B cell (primary cell): ENCODE measurements around the gene TCAIM. TPM values are rescaled to one million over a fixed set of nuclear protein-coding genes. Genes with fewer than 3 reads are reported as not detected.
A peak's percentile ranks its signal among the peaks of the same experiment; 100 is the strongest.

Source experiments
- ATAC-seq: fragments of 200-7000 bp; cut with Tn5 transposase; one replicate; pipeline ENCODE4 v1.10.0; 2021; ENCODE audit warnings: low read depth, mild to moderate bottlenecking, moderate number of reproducible peaks, moderate library complexity
- CTCF ChIA-PET: fragments of 350-600 bp; sonication (Branson Sonifier 250); formaldehyde crosslinking; loops from one replicate; lab custom pipeline; 2021; ENCODE audit warnings: antibody characterized with exemption, inconsistent platforms; lab: Charles Lee
- POLR2A ChIA-PET: fragments of 350-600 bp; sonication (Branson Sonifier 250); formaldehyde crosslinking; loops from one replicate; lab custom pipeline; 2021; ENCODE audit warnings: antibody characterized with exemption; lab: Charles Lee
- DNase-seq: peaks from one replicate; pipeline ENCODE4 v3.0.0; 2013
- H2AFZ ChIP-seq: 2 replicates; pipeline ENCODE4 v1.6.1; 2012; ENCODE audit warnings: mild to moderate bottlenecking, low read depth, low read length; ENCODE audit not compliant: insufficient read depth, poor library complexity, severe bottlenecking
- H3K27ac ChIP-seq, 2 donors: 1 replicate in 1 of 2; 2 replicates in 1 of 2; pipeline ENCODE4 v1.5.1; 2012 to 2013; ENCODE audit warnings: low read length in 2 of 2, mild to moderate bottlenecking in 2 of 2, moderate library complexity in 1 of 2
- H3K27me3 ChIP-seq, 4 experiments: fragments of 200-600 bp in 1 of 4; sonication (generic) in 1 of 4; replicated peaks in 1 of 4; 1 replicate in 2 of 4; 2 replicates in 2 of 4; pipeline versions ENCODE4 v1.6.1 to v1.7.0; 2013 to 2016; ENCODE audit warnings: low read length in 3 of 4, mild to moderate bottlenecking in 2 of 4, mixed read lengths in 1 of 4, moderate library complexity in 1 of 4; ENCODE audit not compliant: insufficient read depth in 4 of 4, control insufficient read depth in 3 of 4; ENCODE audit errors: control extremely low read depth in 1 of 4
- H3K36me3 ChIP-seq, 2 experiments: replicated peaks in 1 of 2; 1 replicate in 1 of 2; 2 replicates in 1 of 2; pipeline versions ENCODE4 v1.6.1 to v1.7.1; 2013; ENCODE audit warnings: low read length in 1 of 2; ENCODE audit not compliant: insufficient read depth in 2 of 2, control insufficient read depth in 1 of 2; ENCODE audit errors: control extremely low read depth in 1 of 2, extremely low read depth in 1 of 2
- H3K4me1 ChIP-seq, 2 donors: fragments of 200-600 bp in 1 of 2; sonication (generic) in 1 of 2; 1 replicate in 1 of 2; 2 replicates in 1 of 2; pipeline versions ENCODE4 v1.5.1 to v1.6.1; 2013 to 2017; ENCODE audit warnings: low read length in 2 of 2; ENCODE audit not compliant: control insufficient read depth in 2 of 2, insufficient read depth in 2 of 2
- H3K4me2 ChIP-seq: replicated peaks from 2 replicates; pipeline ENCODE3; 2012; ENCODE audit warnings: mild to moderate bottlenecking, low read depth, low read length; ENCODE audit not compliant: poor library complexity, severe bottlenecking
- H3K4me3 ChIP-seq, 5 experiments: fragments of 200-600 bp in 1 of 5; sonication (generic) in 1 of 5; 1 replicate in 3 of 5; 2 replicates in 2 of 5; pipeline versions ENCODE4 v1.5.1 to v1.7.0; 2011 to 2016; ENCODE audit warnings: low read length in 4 of 5, mild to moderate bottlenecking in 4 of 5, low read depth in 2 of 5, control low read depth in 1 of 5, moderate library complexity in 1 of 5; ENCODE audit not compliant: insufficient read depth in 1 of 5; ENCODE audit errors: control extremely low read depth in 1 of 5, extremely low read depth in 1 of 5
- H3K79me2 ChIP-seq: fragments of 200-600 bp; sonication (generic); one replicate; pipeline ENCODE4 v1.6.0; 2016; ENCODE audit warnings: low read length; ENCODE audit not compliant: control insufficient read depth, insufficient read depth
- H3K9ac ChIP-seq: fragments of 200-600 bp; sonication (generic); 2 replicates; pipeline ENCODE4 v1.6.1; 2017; ENCODE audit warnings: mild to moderate bottlenecking, low read length, moderate library complexity
- H3K9me3 ChIP-seq, 3 donors: one replicate each; pipeline versions ENCODE4 v1.6.1 to v1.7.1; 2013; ENCODE audit warnings: low read length in 2 of 3; ENCODE audit not compliant: control insufficient read depth in 2 of 3, insufficient read depth in 1 of 3; ENCODE audit errors: control extremely low read depth in 1 of 3
- H4K20me1 ChIP-seq: 2 replicates; pipeline ENCODE4 v1.6.0; 2012; ENCODE audit warnings: mild to moderate bottlenecking, low read length; ENCODE audit not compliant: insufficient read depth, control insufficient read depth, poor library complexity, severe bottlenecking
- H3K27ac Mint-ChIP-seq: one replicate; pipeline ENCODE4 v1.8.0; 2021; ENCODE audit warnings: mixed read lengths
- H3K27me3 Mint-ChIP-seq: one replicate; pipeline ENCODE4 v1.8.0; 2021; ENCODE audit warnings: mixed read lengths
- H3K4me1 Mint-ChIP-seq: one replicate; pipeline ENCODE4 v1.8.0; 2021; ENCODE audit warnings: mixed read lengths
- H3K4me3 Mint-ChIP-seq: one replicate; pipeline ENCODE4 v1.8.0; 2021; ENCODE audit warnings: mixed read lengths
- H3K9me3 Mint-ChIP-seq: one replicate; pipeline ENCODE4 v1.8.0; 2022; ENCODE audit warnings: mixed read lengths; ENCODE audit not compliant: insufficient read depth
- EZH2 ChIP-seq: IDR thresholded peaks from 2 replicates; pipeline ENCODE4 v1.6.1; 2012; ENCODE audit warnings: borderline replicate concordance, low read depth, mild to moderate bottlenecking, moderate library complexity, low read length; ENCODE audit not compliant: insufficient read depth, poor library complexity, severe bottlenecking
- WGBS: methylation state at CpG from one replicate; pipeline ENCODE4 v1.1.5; 2013; ENCODE audit warnings: missing lambda C conversion rate; ENCODE audit not compliant: insufficient coverage; 5-methylcytosine and 5-hydroxymethylcytosine counted together
- intact Hi-C: fragments of 100-400 bp; cut with micrococcal nuclease; formaldehyde crosslinking; loops from one replicate; pipeline ENCODE4 v1.10.0; 2022
- polyA plus RNA-seq: library from polyadenylated mRNA; depleted of rRNA; stranded (reverse); fragments of >200 nt; gene quantifications from 2 replicates; pipeline ENCODE4 v1.2.3, GENCODE V29; 2012
- total RNA-seq, 2 donors: library from RNA; stranded (reverse); fragments of 120-200 nt in 1 of 2; gene quantifications; 1 replicate in 1 of 2; 2 replicates in 1 of 2; pipeline versions ENCODE4 v1.2.3 to v1.2.4, GENCODE V29; 2013 to 2022
- TF ChIP-seq, protein P1 (sequence below): fragments of 200-600 bp; IDR thresholded peaks from one replicate; pipeline ENCODE4 v1.8.0; 2022; ENCODE audit warnings: antibody characterized with exemption, mild to moderate bottlenecking

TCAIM gene
- total and polyA plus RNA-seq, 2 donors (not counting 1 experiment from before 2014, with no cell fraction given), result 4.3 to 15.8 TPM

DNA sequence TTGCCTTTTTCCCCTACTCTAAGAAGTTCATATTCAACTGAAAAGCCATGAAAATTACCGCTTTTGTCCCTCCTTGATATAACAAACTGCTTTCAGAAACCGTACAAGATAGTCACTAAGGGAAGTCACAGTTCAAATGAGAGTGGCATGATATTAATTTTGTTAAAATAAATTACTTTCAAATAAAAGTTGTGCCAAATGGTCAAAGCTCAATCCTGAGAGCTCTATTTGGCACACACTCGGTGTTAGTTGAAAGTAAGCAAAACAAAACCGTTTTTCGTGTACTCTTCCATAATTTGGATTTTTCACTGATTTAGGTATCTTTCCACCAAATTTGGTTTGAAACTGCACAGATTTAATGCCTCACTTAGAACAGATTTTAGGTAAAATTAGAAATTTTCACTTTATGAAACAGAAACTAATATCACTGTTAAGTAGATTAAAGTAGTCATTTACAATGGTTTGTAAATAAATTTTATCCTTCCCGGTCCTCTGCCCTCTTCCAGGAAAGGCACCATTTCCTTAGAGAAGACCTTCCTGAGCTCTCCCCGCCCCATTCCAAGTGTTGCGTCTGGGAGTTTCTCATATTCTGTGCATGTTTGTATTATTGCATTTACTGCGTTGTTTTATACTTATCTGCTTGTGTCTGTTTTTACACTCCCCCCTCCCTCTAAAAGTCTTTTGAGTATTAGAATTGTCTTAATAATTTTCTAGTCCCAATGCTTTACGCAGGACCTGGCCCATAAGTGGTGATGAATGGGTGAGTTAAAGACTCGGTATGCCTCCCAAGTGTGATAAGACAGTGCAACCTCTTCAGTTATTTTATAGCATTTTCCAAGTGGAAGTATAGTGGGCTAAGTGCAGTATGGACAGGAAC, 853 bp downstream of the TCAIM start:
- no peaks in the 10 kb centered on the region for H4K20me1 ChIP-seq
- POLR2A ChIA-PET, result interaction anchor here (1.3 to 1.4 kb wide), 2 partner anchors 100 to 171 kb away, joined by 3 to 7 read pairs; no protein-coding TSS in a partner anchor
- peak overlapping the region; percentile 79 for H3K4me2 ChIP-seq
- 100% methylated on average over 1 of the region's 11 CpGs for WGBS
- H3K36me3 ChIP-seq, result no peaks in the 10 kb centered on the region
- DNase-seq (no peak), ATAC-seq (no peak)
- peaks cover 16 to 19% of the 10 kb centered on the region in 2 donors for H3K4me1 ChIP-seq
- H3K4me3 ChIP-seq, result peak overlapping the region; percentile 85 to 97 (median 87)
- H3K27ac Mint-ChIP-seq, result peak overlapping the region; percentile 99
- TF ChIP-seq, protein P1, sequence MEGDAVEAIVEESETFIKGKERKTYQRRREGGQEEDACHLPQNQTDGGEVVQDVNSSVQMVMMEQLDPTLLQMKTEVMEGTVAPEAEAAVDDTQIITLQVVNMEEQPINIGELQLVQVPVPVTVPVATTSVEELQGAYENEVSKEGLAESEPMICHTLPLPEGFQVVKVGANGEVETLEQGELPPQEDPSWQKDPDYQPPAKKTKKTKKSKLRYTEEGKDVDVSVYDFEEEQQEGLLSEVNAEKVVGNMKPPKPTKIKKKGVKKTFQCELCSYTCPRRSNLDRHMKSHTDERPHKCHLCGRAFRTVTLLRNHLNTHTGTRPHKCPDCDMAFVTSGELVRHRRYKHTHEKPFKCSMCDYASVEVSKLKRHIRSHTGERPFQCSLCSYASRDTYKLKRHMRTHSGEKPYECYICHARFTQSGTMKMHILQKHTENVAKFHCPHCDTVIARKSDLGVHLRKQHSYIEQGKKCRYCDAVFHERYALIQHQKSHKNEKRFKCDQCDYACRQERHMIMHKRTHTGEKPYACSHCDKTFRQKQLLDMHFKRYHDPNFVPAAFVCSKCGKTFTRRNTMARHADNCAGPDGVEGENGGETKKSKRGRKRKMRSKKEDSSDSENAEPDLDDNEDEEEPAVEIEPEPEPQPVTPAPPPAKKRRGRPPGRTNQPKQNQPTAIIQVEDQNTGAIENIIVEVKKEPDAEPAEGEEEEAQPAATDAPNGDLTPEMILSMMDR, result no peak
- no peak for TF ChIP-seq EZH2
- H2AFZ ChIP-seq, result peak overlapping the region; percentile 98
- no peaks in the 10 kb centered on the region for H3K9me3 ChIP-seq
- H3K27ac ChIP-seq, result peak overlapping the region; percentile 80 to 88
- peaks cover 36% of the 10 kb centered on the region for H3K79me2 ChIP-seq
- H3K27me3 ChIP-seq, result no peaks in the 10 kb centered on the region
- peak overlapping the region; percentile 99 for H3K4me3 Mint-ChIP-seq
- H3K9me3 Mint-ChIP-seq, result no peaks in the 10 kb centered on the region
- CTCF ChIA-PET, result interaction anchor here (1.0 to 2.5 kb wide), 5 partner anchors 16 to 637 kb away, joined by 3 to 5 read pairs (median 4); partner anchors contain the start of genes EXOSC7 and ZDHHC3
- intact Hi-C loops, result loop anchor here (5.0 kb wide), 2 partner anchors 523 to 1232 kb away; partner anchors contain the start of genes POMGNT2 and TMEM42
- H3K27me3 Mint-ChIP-seq, result peaks cover under 1% of the 10 kb centered on the region
- H3K4me1 Mint-ChIP-seq, result peaks cover 29% of the 10 kb centered on the region
- peak overlapping the region; percentile 88 for H3K9ac ChIP-seq

DNA sequence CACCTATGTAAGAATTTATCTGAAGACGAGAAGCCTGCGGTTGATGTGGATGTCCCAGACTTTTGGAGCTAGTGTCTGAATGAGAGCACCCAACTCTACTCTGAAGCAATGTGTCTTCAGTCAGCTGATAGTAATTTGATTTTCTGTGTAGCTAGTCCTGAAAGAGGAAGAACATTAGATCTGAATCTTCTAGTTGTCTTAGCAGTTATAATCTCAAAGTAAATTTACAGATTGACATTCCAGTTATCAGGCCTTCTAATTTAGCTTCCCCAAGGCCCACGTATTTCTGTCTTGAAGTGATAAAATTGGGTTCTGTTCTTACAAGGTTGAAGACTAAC, 1.5 kb downstream of the TCAIM start:
- H3K9ac ChIP-seq, result no peak overlapping the region
- H3K9me3 ChIP-seq, result no peaks in the 10 kb centered on the region
- ATAC-seq (no peak), DNase-seq (no peak)
- H3K4me1 ChIP-seq, result peaks cover 16 to 19% of the 10 kb centered on the region in 2 donors
- Mint-ChIP-seq H3K27ac (peak overlapping the region; percentile 79), H3K9me3 (no peaks in the 10 kb centered on the region), H3K4me1 (peaks cover 29% of the 10 kb centered on the region), H3K27me3 (no peaks in the 10 kb centered on the region), H3K4me3 (peak overlapping the region; percentile 99)
- H3K79me2 ChIP-seq, result peaks cover 38% of the 10 kb centered on the region
- no peaks in the 10 kb centered on the region for H4K20me1 ChIP-seq
- TF ChIP-seq, protein P1, result no peak
- no peak for TF ChIP-seq EZH2
- H3K36me3 ChIP-seq, result no peaks in the 10 kb centered on the region
- WGBS, result no CpG with 5 or more reads among the region's 3 CpGs
- no peaks in the 10 kb centered on the region for H3K27me3 ChIP-seq
- CTCF ChIA-PET, result interaction anchor here (1.0 to 2.5 kb wide), 2 partner anchors 16 to 18 kb away, joined by 3 to 5 read pairs; no protein-coding TSS in a partner anchor
- H3K4me3 ChIP-seq, result no peak overlapping the region
- intact Hi-C loops, result no loop called here
- peak overlapping the region in 1 of 2 donors; percentile 20 for H3K27ac ChIP-seq
- POLR2A ChIA-PET, result no interaction called here
- H3K4me2 ChIP-seq, result peak overlapping the region; percentile 79
- H2AFZ ChIP-seq, result no peak overlapping the region
